Fibroblast of the aortic adventitia (primary cell): ENCODE measurements around the gene LAMA4. TPM values are rescaled to one million over a fixed set of nuclear protein-coding genes. Genes with fewer than 3 reads are reported as not detected.

ENCODE experiments used
- DNase-seq: peaks from one replicate; pipeline ENCODE4 v3.0.0-alpha.2; 2010; ENCODE audit warnings: low read depth
- H3K4me3 ChIP-seq: 2 replicates; pipeline ENCODE4 v1.5.1; 2011; ENCODE audit warnings: low read depth, mild to moderate bottlenecking, control low read depth, low read length, moderate library complexity
- total RNA-seq: library from RNA; depleted of rRNA; stranded (reverse); fragments of >200 nt; gene quantifications from 2 replicates; pipeline ENCODE4 v1.2.3, GENCODE V29; 2012; ENCODE audit warnings: low replicate concordance
- TF ChIP-seq, protein P1 (sequence below): IDR thresholded peaks from 2 replicates; pipeline ENCODE4 v1.5.1; 2011; ENCODE audit warnings: mild to moderate bottlenecking, low read length, control low read depth, inconsistent platforms; ENCODE audit not compliant: insufficient read depth

LAMA4 gene
- total RNA-seq, 1 donor: 306 TPM

DNA sequence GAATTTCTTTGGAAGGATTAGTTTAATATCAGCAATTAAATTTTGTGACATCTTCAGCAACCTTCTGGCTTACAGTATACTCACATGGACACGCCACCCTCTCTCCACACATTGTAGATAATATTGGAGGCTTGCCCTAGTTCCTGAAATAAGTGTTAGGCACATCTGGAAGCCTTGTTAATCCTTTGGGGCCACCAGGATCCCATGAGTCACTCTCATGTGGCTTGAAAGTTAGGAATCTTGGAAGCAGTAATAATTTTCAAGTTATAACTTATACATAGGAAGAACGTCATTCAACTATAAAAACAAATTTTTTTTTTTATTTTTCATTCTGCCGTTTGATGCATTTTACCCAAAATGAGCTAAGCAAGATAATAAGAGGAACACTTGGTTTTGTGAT is 20.5 kb downstream of the LAMA4 start:
- TF ChIP-seq, protein P1, sequence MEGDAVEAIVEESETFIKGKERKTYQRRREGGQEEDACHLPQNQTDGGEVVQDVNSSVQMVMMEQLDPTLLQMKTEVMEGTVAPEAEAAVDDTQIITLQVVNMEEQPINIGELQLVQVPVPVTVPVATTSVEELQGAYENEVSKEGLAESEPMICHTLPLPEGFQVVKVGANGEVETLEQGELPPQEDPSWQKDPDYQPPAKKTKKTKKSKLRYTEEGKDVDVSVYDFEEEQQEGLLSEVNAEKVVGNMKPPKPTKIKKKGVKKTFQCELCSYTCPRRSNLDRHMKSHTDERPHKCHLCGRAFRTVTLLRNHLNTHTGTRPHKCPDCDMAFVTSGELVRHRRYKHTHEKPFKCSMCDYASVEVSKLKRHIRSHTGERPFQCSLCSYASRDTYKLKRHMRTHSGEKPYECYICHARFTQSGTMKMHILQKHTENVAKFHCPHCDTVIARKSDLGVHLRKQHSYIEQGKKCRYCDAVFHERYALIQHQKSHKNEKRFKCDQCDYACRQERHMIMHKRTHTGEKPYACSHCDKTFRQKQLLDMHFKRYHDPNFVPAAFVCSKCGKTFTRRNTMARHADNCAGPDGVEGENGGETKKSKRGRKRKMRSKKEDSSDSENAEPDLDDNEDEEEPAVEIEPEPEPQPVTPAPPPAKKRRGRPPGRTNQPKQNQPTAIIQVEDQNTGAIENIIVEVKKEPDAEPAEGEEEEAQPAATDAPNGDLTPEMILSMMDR: no peak
- peak; percentile 97 for DNase-seq
- H3K4me3 ChIP-seq: no peak overlapping the region

DNA sequence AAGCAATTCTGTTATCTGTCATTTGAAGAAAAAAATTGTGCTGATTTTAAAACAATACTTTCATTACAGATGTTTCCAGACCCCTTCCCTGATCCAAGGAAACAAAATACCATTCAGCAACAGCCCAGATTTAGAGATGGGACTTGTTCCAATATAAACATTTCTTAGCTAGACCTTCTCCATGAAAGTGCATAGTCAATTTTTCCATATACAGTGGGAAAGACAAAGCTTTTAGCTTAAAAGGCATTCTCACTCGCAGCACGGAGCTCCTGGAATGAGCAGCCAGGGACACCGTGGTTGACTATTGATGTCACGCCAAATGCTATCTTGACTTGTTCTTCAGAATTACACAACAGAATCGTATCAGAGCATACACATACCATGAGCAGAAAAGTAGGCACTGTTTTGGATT is 21.5 kb downstream of the LAMA4 start:
- TF ChIP-seq, protein P1: no peak
- no peak overlapping the region for H3K4me3 ChIP-seq
- peak; percentile 98 for DNase-seq

DNA sequence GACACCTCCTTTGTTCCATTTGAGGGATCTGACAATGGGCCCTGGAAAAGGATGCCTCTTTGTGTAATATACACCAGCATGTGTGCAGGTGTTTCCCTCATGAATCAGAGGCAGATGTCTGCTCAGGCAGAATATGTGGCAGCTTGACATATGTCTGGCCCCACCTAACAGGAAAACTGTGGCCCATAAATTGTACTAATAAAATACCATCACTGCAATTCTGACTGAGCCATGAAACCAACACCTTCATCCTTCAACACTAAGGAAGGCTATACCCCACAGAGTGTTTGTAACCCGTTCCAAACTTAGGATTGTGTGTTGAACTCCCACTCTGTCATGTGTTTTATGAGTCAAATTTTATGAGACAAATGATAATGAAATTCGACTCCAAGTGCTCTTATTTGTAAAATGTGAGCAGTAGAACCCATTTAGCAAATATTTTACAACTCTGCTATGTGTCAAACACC is 22.7 kb downstream of the LAMA4 start:
- peak; percentile 61 for DNase-seq
- H3K4me3 ChIP-seq: no peak overlapping the region
- TF ChIP-seq, protein P1: no peak

GRCh38 chr6:112231164-112231563 is 23.2 kb downstream of the LAMA4 start:
- no peak for DNase-seq
- TF ChIP-seq, protein P1: no peak
- H3K4me3 ChIP-seq: no peak overlapping the region

GRCh38 chr6:112228480-112229332 is 25.7 kb downstream of the LAMA4 start:
- TF ChIP-seq, protein P1: no peak
- DNase-seq: no peak
- H3K4me3 ChIP-seq: no peak overlapping the region

GRCh38 chr6:112227992-112228391 is 26.4 kb downstream of the LAMA4 start:
- DNase-seq: no peak
- no peak overlapping the region for H3K4me3 ChIP-seq
- TF ChIP-seq, protein P1: no peak
